Activated CD8-positive, alpha-beta memory T cell treated with anti-CD3 and anti-CD28 coated beads, Interleukin-2, amount 50 U/mL, for 4 hours (primary cell): Measurements from ENCODE around the gene VEGFD.

ENCODE experiments used
- DNase-seq: peaks from one replicate; pipeline ENCODE4 v3.0.0-alpha.2; 2020

VEGFD gene

GRCh38 chrX:15299941-15300851 is 84.0 kb downstream of the VEGFD start:
- no peak for DNase-seq

GRCh38 chrX:15298780-15299179 is 85.4 kb downstream of the VEGFD start:
- no peak for DNase-seq

- no peak for DNase-seq
Observed at GRCh38 chrX:15298201-15298600, 86.0 kb downstream of the VEGFD start.
